Gastroesophageal sphincter (tissue), 3 donors: ENCODE measurements around the gene CDK12.
"Not testable (repeated sequence)": the region's sequence is repeated elsewhere in the genome, so short reads cannot be mapped to it uniquely, and the experiment has no call there.

Experiments
- EP300 ChIP-seq: sonication (generic); formaldehyde crosslinking; IDR thresholded peaks from one replicate; pipeline ENCODE4 v1.6.1; 2017; ENCODE audit warnings: antibody characterized with exemption, mild to moderate bottlenecking
- POLR2A ChIP-seq, 2 donors: fragments of 450-650 bp; IDR thresholded peaks; one replicate each; pipeline ENCODE4 v1.6.1; 2017; ENCODE audit warnings: antibody characterized with exemption in 2 of 2, mild to moderate bottlenecking in 2 of 2, moderate library complexity in 1 of 2
- POLR2AphosphoS5 ChIP-seq: sonication (generic); formaldehyde crosslinking; IDR thresholded peaks from one replicate; pipeline ENCODE4 v1.6.1; 2017; ENCODE audit warnings: antibody characterized with exemption
- TF ChIP-seq, protein P1 (sequence below), 4 experiments: fragments of 200-600 bp in 2 of 4; fragments of 450-650 bp in 2 of 4; sonication (generic) in 1 of 4; IDR thresholded peaks; one replicate each; pipeline ENCODE4 v1.5.1; 2017 to 2019; ENCODE audit warnings: antibody characterized with exemption in 4 of 4, mild to moderate bottlenecking in 2 of 4, moderate library complexity in 2 of 4

DNA sequence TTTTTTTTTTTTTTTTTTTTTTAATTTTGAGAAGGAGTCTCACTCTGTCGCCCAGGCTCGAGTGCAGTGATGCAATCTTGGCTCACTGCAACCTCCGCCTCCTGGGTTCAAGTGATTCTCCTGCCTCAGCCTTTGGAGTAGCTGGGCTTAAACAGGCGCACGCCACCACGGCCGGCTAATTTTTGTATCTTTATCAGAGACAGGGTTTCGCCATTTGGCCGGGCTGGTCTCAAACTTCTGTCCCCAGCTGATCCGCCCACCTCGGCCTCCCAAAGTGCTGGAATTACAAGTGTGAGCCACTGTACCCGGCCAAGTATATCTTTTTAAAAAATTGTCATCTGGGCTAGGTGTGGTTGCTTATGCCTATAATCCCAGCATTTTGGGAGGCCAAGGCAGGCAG is 35.6 kb downstream of the CDK12 start:
- TF ChIP-seq, protein P1, sequence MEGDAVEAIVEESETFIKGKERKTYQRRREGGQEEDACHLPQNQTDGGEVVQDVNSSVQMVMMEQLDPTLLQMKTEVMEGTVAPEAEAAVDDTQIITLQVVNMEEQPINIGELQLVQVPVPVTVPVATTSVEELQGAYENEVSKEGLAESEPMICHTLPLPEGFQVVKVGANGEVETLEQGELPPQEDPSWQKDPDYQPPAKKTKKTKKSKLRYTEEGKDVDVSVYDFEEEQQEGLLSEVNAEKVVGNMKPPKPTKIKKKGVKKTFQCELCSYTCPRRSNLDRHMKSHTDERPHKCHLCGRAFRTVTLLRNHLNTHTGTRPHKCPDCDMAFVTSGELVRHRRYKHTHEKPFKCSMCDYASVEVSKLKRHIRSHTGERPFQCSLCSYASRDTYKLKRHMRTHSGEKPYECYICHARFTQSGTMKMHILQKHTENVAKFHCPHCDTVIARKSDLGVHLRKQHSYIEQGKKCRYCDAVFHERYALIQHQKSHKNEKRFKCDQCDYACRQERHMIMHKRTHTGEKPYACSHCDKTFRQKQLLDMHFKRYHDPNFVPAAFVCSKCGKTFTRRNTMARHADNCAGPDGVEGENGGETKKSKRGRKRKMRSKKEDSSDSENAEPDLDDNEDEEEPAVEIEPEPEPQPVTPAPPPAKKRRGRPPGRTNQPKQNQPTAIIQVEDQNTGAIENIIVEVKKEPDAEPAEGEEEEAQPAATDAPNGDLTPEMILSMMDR (IDR thresholded peaks at IDR 0.05): not testable (repeated sequence)
- not testable (repeated sequence) for TF ChIP-seq POLR2A (IDR thresholded peaks at IDR 0.05); POLR2AphosphoS5; EP300
